GM20000 (cell line): ENCODE data around the gene COQ5.
"Not testable (repeated sequence)": the region's sequence is repeated elsewhere in the genome, so short reads cannot be mapped to it uniquely, and the experiment has no call there.

ENCODE experiments used
- DNase-seq: peaks from one replicate; pipeline ENCODE4 v3.0.0; 2012; ENCODE audit warnings: low spot score
- TF ChIP-seq, protein P1 (sequence below): IDR thresholded peaks from 2 replicates; pipeline ENCODE4 v1.5.1; 2012; ENCODE audit warnings: mild to moderate bottlenecking, control low read depth; ENCODE audit errors: extremely low read depth, missing control alignments

COQ5 gene

DNA sequence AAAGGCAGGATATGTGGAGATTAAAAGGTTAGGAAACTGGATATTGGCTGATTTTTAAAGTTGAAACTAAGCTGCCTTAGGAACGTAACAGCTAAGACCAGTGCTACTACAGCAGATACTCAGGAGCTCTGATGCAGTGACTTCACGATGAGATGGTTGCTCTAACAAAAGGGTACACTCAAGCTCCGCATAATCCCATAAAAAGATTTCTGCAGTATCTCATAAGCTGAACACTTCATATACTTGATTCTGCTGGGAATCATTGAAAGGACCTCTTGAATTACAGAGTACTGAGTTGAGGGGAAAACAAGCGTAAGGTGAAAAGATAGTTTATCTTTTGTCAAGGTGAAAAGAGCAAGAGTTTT lies 8.9 kb upstream of the COQ5 start:
- TF ChIP-seq, protein P1, sequence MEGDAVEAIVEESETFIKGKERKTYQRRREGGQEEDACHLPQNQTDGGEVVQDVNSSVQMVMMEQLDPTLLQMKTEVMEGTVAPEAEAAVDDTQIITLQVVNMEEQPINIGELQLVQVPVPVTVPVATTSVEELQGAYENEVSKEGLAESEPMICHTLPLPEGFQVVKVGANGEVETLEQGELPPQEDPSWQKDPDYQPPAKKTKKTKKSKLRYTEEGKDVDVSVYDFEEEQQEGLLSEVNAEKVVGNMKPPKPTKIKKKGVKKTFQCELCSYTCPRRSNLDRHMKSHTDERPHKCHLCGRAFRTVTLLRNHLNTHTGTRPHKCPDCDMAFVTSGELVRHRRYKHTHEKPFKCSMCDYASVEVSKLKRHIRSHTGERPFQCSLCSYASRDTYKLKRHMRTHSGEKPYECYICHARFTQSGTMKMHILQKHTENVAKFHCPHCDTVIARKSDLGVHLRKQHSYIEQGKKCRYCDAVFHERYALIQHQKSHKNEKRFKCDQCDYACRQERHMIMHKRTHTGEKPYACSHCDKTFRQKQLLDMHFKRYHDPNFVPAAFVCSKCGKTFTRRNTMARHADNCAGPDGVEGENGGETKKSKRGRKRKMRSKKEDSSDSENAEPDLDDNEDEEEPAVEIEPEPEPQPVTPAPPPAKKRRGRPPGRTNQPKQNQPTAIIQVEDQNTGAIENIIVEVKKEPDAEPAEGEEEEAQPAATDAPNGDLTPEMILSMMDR: no peak
- DNase-seq: no peak

DNA sequence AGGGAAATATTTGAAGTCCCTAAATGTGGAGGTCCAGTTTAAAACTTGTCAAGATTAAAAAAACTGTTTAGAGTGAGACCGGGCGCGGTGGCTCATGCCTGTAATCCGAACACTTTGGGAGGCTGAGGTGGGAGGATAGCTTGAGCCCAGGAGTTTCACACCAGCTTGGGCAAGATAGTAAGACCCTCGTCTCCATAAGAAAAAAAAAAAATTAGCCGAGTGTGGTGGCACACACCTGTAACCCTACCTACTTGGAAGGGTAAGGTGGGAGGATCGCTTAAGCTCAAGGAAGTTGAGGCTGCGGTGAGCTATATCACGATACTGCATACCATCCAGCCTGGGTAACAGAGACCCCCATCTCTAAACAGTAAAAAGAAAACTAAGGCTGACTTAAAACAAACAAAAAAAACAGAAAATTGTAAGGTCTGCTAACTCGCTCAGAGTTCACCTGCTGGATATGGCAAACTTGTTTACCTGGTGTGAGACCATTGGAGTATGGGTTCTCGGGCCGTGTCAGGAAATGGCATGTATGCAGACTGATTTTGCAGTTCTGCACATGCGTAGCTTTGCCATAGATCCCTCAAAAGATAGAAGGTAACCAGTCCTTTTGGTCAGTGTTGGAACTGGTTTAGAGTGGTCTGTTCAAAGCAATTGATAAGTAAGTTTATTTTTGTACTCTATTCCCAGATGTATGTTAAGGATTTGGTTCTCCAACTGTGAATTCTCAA lies 7.3 kb upstream of the COQ5 start:
- no peak for DNase-seq
- TF ChIP-seq, protein P1: no peak

DNA sequence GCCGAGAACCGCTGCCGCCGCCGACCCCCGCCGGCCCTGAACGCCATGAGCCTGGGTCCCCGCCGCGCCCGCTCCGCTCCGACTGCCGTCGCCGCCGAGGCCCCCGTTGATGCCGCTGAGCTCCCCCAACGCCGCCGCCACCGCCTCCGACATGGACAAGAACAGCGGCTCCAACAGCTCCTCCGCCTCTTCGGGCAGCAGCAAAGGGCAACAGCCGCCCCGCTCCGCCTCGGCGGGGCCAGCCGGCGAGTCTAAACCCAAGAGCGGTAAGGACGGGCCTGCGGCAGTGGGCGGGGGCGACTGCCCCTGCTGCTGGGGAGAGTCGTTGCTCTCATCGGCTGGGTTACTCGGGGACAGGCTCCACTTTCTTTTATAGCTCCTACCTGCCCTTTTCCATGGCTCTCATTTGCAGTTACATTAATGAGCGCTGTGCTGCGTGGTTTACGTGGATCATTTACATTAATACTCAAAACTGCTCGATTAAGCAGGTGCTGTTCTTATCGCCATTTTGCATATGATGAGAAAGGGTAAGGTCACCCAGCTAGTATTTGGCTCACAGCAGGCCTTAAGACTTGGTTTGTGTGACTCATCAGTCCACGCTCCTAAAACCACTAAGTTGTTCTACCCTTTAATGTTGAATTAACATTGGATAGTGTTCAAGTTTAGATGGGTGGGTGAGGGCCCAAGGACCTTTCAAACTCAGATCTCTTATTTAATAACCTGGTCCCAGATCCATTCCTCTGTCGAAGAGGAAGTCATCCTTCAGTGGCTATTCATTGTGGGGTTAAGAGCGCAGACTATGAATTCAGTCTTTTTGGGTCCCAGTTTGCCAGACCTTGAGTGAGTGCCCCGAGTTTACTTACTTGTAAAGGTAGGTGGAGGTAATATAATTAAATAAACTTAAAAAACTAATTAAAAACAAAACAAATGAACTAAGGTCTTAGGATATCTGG lies 6.0 kb upstream of the COQ5 start:
- TF ChIP-seq, protein P1: no peak
- peak; percentile 75 for DNase-seq

DNA sequence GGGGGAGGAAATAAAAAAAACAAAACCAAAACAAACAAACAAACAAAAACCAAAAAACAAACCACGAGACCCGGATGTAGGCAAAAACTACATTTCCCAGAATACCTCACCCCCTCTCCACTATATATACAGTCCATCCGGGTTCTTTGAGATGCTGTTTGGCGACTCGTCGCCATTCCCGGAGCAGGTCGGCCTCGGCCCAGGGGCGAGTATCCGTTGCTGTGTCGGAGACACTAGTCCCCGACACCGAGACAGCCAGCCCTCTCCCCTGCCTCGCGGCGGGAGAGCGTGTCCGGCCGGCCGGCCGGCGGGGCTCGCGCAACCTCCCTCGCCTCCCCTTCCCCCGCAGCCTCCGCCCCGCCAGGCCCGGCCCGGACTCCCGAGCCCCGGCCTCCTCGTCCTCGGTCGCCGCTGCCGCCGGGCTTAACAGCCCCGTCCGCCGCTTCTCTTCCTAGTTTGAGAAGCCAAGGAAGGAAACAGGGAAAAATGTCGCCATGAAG lies 5.3 kb upstream of the COQ5 start, which contains the start of gene RNF10:
Gene RNF10 (plus strand): TSS at position 154 of the 500 bp plus-strand sequence. CDS start 456 bp downstream, outside the sequence.
- TF ChIP-seq, protein P1: no peak
- DNase-seq: peak; percentile 95

DNA sequence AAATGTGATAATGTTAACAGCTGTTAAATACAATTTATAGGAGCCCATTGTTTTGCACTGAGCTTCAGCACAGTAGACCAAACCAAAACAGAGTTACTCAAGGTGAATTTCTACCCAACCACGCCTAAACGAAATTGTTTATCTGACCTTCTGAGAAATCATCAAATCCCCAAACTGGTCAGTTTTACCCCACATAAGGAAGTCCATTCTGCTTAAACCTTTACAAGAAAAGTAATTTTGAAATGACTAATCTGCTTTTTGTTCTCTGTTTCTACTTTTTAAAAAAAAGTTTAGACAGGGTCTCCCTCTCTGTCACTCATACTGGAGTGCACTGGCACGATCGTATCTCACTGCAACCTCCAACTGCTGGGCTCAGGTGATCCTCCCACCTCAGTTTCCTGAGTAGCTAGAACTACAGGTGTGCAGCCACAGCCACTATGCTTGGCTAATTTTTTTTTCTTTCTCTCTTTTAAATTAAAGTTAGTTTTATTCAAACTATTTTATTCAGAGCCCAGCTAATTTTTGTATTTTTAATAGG lies 3.8 kb upstream of the COQ5 start:
- TF ChIP-seq, protein P1: no peak
- DNase-seq: no peak

DNA sequence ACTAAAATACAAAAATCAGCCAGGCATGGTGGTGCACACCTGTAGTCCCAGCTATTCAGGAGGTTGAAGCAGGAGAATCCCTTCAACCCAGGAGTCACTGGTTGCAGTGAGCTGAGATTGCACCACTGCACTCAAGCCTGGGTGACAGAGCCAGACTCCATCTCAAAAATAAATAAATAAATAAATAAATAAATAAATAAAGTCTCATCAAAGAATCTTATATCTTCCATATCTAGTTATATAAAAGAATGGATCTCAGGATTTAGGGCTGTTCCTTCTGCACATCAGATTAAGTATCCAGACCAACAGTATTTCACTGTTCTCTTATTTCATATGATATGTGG lies 1.4 kb upstream of the COQ5 start:
- not testable (repeated sequence) for DNase-seq

DNA sequence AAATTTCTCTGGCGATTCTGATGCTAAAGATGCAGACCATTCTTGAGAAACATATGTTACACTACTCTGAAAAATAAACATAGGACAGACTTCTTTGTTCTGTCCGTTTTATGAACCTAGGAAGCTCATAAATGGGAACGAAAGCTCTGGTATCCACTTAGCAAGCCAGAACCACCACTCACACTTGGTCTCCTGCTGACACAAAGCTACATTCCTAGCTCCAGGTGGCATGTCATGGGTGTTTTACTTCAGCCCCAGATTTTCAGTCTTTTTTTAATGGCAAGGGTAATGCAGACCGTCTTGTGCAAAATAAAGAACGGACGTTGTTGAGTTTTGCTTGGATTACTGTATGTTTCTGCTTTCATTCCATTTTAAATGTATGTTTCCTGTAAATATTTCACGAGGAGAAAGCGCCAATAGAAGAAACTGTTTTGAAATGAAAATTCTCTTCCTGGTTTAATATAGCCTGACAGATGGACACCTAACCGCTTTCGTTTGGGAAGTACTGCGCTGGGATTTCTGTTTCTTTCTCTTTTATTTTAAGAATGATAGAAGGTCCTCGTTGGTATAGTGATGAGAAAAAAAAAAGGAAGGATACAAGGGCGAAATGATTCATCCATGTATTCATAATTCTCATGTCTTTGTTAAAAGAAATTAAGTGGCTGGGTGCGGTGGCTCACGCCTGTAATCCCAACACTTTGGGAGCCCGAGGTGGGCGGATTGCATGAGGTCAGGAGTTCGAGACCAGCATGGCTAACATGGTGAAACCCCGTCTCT lies 871 bp upstream of the COQ5 start:
- TF ChIP-seq, protein P1: no peak
- no peak for DNase-seq
